Right lobe of liver (tissue), 6 donors: ENCODE data around the gene SLC35B2. TPM values are rescaled to one million over a fixed set of nuclear protein-coding genes. Genes with fewer than 3 reads are reported as not detected.
A peak's percentile ranks its signal among the peaks of the same experiment; 100 is the strongest.

ENCODE experiments used
- ATAC-seq, 4 donors: fragments of 200-7000 bp; cut with Tn5 transposase; one replicate each; pipeline ENCODE4 v1.9.1; 2020; ENCODE audit warnings: mild to moderate bottlenecking in 4 of 4, moderate library complexity in 4 of 4
- DNase-seq, 3 donors: peaks; one replicate each; pipeline ENCODE4 v3.0.0-alpha.2; 2020
- H3K27ac ChIP-seq, 3 donors: fragments of 200-600 bp; one replicate each; pipeline ENCODE4 v1.8.0; 2022
- H3K27me3 ChIP-seq, 2 donors: fragments of 200-600 bp; one replicate each; pipeline ENCODE4 v1.8.0; 2022
- H3K36me3 ChIP-seq, 4 donors: fragments of 200-600 bp; sonication (generic) in 1 of 4; one replicate each; pipeline versions ENCODE4 v1.5.1 to v1.8.0; 2017 to 2022; ENCODE audit warnings: control low read depth in 1 of 4
- H3K4me1 ChIP-seq, 4 donors: fragments of 200-600 bp; sonication (generic) in 1 of 4; one replicate each; pipeline versions ENCODE4 v1.5.1 to v1.8.0; 2017 to 2022; ENCODE audit warnings: control low read depth in 1 of 4
- H3K4me3 ChIP-seq, 3 donors: fragments of 200-600 bp; one replicate each; pipeline ENCODE4 v1.8.0; 2022
- H3K9me3 ChIP-seq, 4 donors: fragments of 200-600 bp; sonication (generic) in 1 of 4; one replicate each; pipeline versions ENCODE4 v1.5.1 to v1.8.0; 2017 to 2022; ENCODE audit warnings: control low read depth in 1 of 4
- CTCF ChIP-seq, 4 donors: fragments of 200-600 bp in 3 of 4; fragments of 450-650 bp in 1 of 4; IDR thresholded peaks; one replicate each; pipeline versions ENCODE4 v1.5.1 to v1.8.0; 2016 to 2022; ENCODE audit warnings: antibody characterized with exemption in 4 of 4, mild to moderate bottlenecking in 2 of 4
- POLR2A ChIP-seq: fragments of 450-650 bp; IDR thresholded peaks from one replicate; pipeline ENCODE4 v1.6.1; 2017; ENCODE audit warnings: antibody characterized with exemption, mild to moderate bottlenecking
- WGBS: methylation state at CpG from one replicate; pipeline ENCODE4 v1.1.6; 2018; ENCODE audit warnings: low coverage, low lambda C conversion rate; ENCODE audit not compliant: insufficient coverage; ENCODE audit errors: missing lambda C conversion rate; 5-methylcytosine and 5-hydroxymethylcytosine counted together
- intact Hi-C, 2 donors: fragments of 100-400 bp; cut with DNase I; formaldehyde crosslinking; loops; one replicate each; pipeline versions ENCODE4 v1.11.2 to v1.14.1; 2022
- total RNA-seq, 6 experiments: library from RNA; depleted of rRNA in 2 of 6; stranded (reverse); fragments of >200 nt in 2 of 6; fragmentation: NEBNext Ultra II Directional in 3 of 6; extraction: Animal tissue kit (Norgen Biotek cat#: 25700) in 3 of 6; gene quantifications; one replicate each; pipeline versions ENCODE4 v1.1.0 to v1.2.4, GENCODE V29; 2016 to 2023
- donor health status: DM: no; HTN: yes; CAD: no.
- donor health status: DM: no; HTN: no; CAD: no.
- donor health status: DM: no; HTN: no; CAD: no.
- donor health status: DM: no; HTN: yes; CAD: no.
- donor health status: DM: no; HTN: yes; CAD: no.

The SLC35B2 gene
- total RNA-seq, 6 experiments from 2014 or later, result 15.1 to 29.0 (median 20.9) TPM

GRCh38 chr6:44300292-44300823 is 43.0 kb upstream of the SLC35B2 start:
- peaks cover 0 to 13% (median 5%) of the 10 kb centered on the region in 4 donors for H3K4me1 ChIP-seq
- 0% methylated on average over 1 of the region's 7 CpGs for WGBS
- peaks cover 0 to 20% (median 12%) of the 10 kb centered on the region in 4 donors for H3K36me3 ChIP-seq
- TF ChIP-seq POLR2A, result no peak
- TF ChIP-seq CTCF (IDR thresholded peaks at IDR 0.05), result no peak
- H3K27me3 ChIP-seq, result peaks cover 0 to 11% of the 10 kb centered on the region in 2 donors
- H3K4me3 ChIP-seq, result no peak overlapping the region
- intact Hi-C loops, result no loop called here
- H3K9me3 ChIP-seq, result no peaks in the 10 kb centered on the region
- no peak for ATAC-seq
- DNase-seq, result no peak
- no peak overlapping the region for H3K27ac ChIP-seq

GRCh38 chr6:44298864-44299263 is 41.5 kb upstream of the SLC35B2 start:
- no peak overlapping the region for H3K4me3 ChIP-seq
- peaks cover 0 to 14% of the 10 kb centered on the region in 2 donors for H3K27me3 ChIP-seq
- DNase-seq (no peak), ATAC-seq (no peak)
- peaks cover 0 to 13% (median 5%) of the 10 kb centered on the region in 4 donors for H3K4me1 ChIP-seq
- no peaks in the 10 kb centered on the region for H3K9me3 ChIP-seq
- intact Hi-C loops, result no loop called here
- peaks cover 0 to 13% (median 3%) of the 10 kb centered on the region in 4 donors for H3K36me3 ChIP-seq
- no peak overlapping the region for H3K27ac ChIP-seq
- no peak for TF ChIP-seq POLR2A
- no peak for TF ChIP-seq CTCF (IDR thresholded peaks at IDR 0.05)
- WGBS, result 57% methylated on average over 2 of the region's 3 CpGs

GRCh38 chr6:44298055-44298803 is 40.9 kb upstream of the SLC35B2 start:
- intact Hi-C loops, result no loop called here
- DNase-seq, result no peak
- peaks cover 0 to 7% (median 0%) of the 10 kb centered on the region in 4 donors for H3K36me3 ChIP-seq
- H3K4me1 ChIP-seq, result peaks cover 0 to 13% (median 5%) of the 10 kb centered on the region in 4 donors
- 57% methylated on average over 8 of the region's 20 CpGs for WGBS
- no peak for TF ChIP-seq POLR2A
- no peak for TF ChIP-seq CTCF (IDR thresholded peaks at IDR 0.05)
- H3K4me3 ChIP-seq, result no peak overlapping the region
- H3K9me3 ChIP-seq, result no peaks in the 10 kb centered on the region
- peak; percentile 29 to 56 (median 38) for ATAC-seq
- no peak overlapping the region for H3K27ac ChIP-seq
- H3K27me3 ChIP-seq, result peaks cover 0 to 14% of the 10 kb centered on the region in 2 donors

GRCh38 chr6:44297063-44298038 is 40.0 kb upstream of the SLC35B2 start:
- intact Hi-C loops, result no loop called here
- H3K4me1 ChIP-seq, result peaks cover 0 to 13% (median 5%) of the 10 kb centered on the region in 4 donors
- TF ChIP-seq POLR2A (no peak), CTCF (IDR thresholded peaks at IDR 0.05) (no peak)
- no peak overlapping the region for H3K27ac ChIP-seq
- peaks cover 0 to 14% of the 10 kb centered on the region in 2 donors for H3K27me3 ChIP-seq
- ATAC-seq (peak; percentile 69 to 84 (median 70)), DNase-seq (peak in 1 of 3 donors; percentile 53)
- peak overlapping the region; percentile 25 to 42 (median 35) for H3K4me3 ChIP-seq
- peaks cover 0 to 6% (median 0%) of the 10 kb centered on the region in 4 donors for H3K36me3 ChIP-seq
- WGBS, result 5% methylated on average over 7 of the region's 86 CpGs
- no peaks in the 10 kb centered on the region for H3K9me3 ChIP-seq
